Panc1 (cell line): Measurements from ENCODE around the gene ZNF804A. TPM values are rescaled to one million over a fixed set of nuclear protein-coding genes. Genes with fewer than 3 reads are reported as not detected.
A peak's percentile ranks its signal among the peaks of the same experiment; 100 is the strongest.

Experiments
- ATAC-seq: fragments of 200-7000 bp; cut with Tn5 transposase; 2 replicates; pipeline ENCODE4 v1.9.1; 2020; ENCODE audit warnings: mild to moderate bottlenecking, moderate library complexity
- BruUV-seq: library from RNA; stranded (reverse); fragments of 400-500 nt; replicated peaks from 2 replicates; lab custom pipeline; 2021; lab: Mats Ljungman, UMichigan
- CTCF ChIA-PET: fragments of 300-600 bp; sonication (Branson Sonifier 250); formaldehyde crosslinking; loops from one replicate; lab custom pipeline; 2022; ENCODE audit warnings: antibody characterized with exemption; lab: Charles Lee
- POLR2A ChIA-PET: fragments of 300-600 bp; sonication (Branson Sonifier 250); formaldehyde crosslinking; loops from one replicate; lab custom pipeline; 2022; ENCODE audit warnings: antibody characterized with exemption; lab: Charles Lee
- DNase-seq: peaks from one replicate; pipeline ENCODE4 v3.0.0-alpha.2; 2010; ENCODE audit warnings: low read depth, low spot score
- H3K27ac ChIP-seq: 2 replicates; pipeline ENCODE4 v1.5.1; 2011; ENCODE audit warnings: mild to moderate bottlenecking, low read length, inconsistent platforms
- H3K27me3 ChIP-seq: fragments of 200-500 bp; sonication (Bioruptor generic); 2 replicates; pipeline ENCODE4 v1.6.0; 2014; ENCODE audit warnings: low read length, inconsistent platforms; ENCODE audit not compliant: control insufficient read depth, insufficient read depth
- H3K36me3 ChIP-seq: fragments of 200-500 bp; sonication (Bioruptor generic); 2 replicates; pipeline ENCODE4 v1.5.1; 2014; ENCODE audit warnings: inconsistent platforms, mild to moderate bottlenecking, low read length, moderate library complexity; ENCODE audit not compliant: control insufficient read depth, insufficient read depth
- H3K4me1 ChIP-seq: 2 replicates; pipeline ENCODE4 v1.5.1; 2011; ENCODE audit warnings: inconsistent platforms, mild to moderate bottlenecking, low read length, moderate library complexity; ENCODE audit not compliant: control insufficient read depth, insufficient read depth
- H3K4me3 ChIP-seq, 2 experiments: 2 replicates each; pipeline ENCODE4 v1.5.1; 2011 to 2012; ENCODE audit warnings: low read depth in 2 of 2, low read length in 2 of 2, mild to moderate bottlenecking in 2 of 2, inconsistent platforms in 1 of 2, moderate library complexity in 1 of 2
- H3K9me3 ChIP-seq: fragments of 200-500 bp; sonication (Bioruptor generic); 2 replicates; pipeline ENCODE4 v1.5.1; 2014; ENCODE audit warnings: low read depth, mild to moderate bottlenecking, inconsistent platforms, low read length, moderate library complexity; ENCODE audit not compliant: control insufficient read depth, insufficient read depth
- POLR2AphosphoS5 ChIP-seq: IDR thresholded peaks from 2 replicates; pipeline ENCODE4 v1.6.1; 2012; ENCODE audit warnings: mild to moderate bottlenecking, low read depth, low read length, moderate library complexity
- REST ChIP-seq, 2 experiments: IDR thresholded peaks; 2 replicates each; pipeline ENCODE4 v1.6.1; 2011 to 2012; ENCODE audit warnings: low read depth in 2 of 2, control low read depth in 1 of 2, low read length in 1 of 2, mild to moderate bottlenecking in 1 of 2, moderate library complexity in 1 of 2; ENCODE audit not compliant: insufficient read depth in 1 of 2
- SIN3A ChIP-seq: IDR thresholded peaks from 2 replicates; pipeline ENCODE4 v1.6.1; 2012; ENCODE audit warnings: low read depth, mild to moderate bottlenecking, low read length, moderate library complexity, borderline replicate concordance; ENCODE audit not compliant: insufficient read depth
- TCF7L2 ChIP-seq: IDR thresholded peaks from 2 replicates; pipeline ENCODE4 v1.6.1; 2011; ENCODE audit warnings: mild to moderate bottlenecking, low read depth, low read length, inconsistent platforms
- in situ Hi-C: cut with HindIII; loops from 2 replicates; pipeline ENCODE4 v1.10.0; 2016; ENCODE audit warnings: low sequenced_read_pairs, low pct_unique_long_range_greater_than_20kb
- intact Hi-C: fragments of 100-400 bp; cut with micrococcal nuclease; formaldehyde crosslinking; loops from one replicate; pipeline ENCODE4 v1.10.0; 2022; ENCODE audit not compliant: unreplicated experiment
- total RNA-seq: library from RNA; stranded (reverse); gene quantifications from one replicate; pipeline ENCODE4 v1.2.1, GENCODE V29; 2021; ENCODE audit not compliant: unreplicated experiment
- TF ChIP-seq, protein P1 (sequence below): fragments of 450-650 bp; IDR thresholded peaks from 2 replicates; pipeline ENCODE4 v1.5.1; 2017; ENCODE audit warnings: mild to moderate bottlenecking

The ZNF804A gene
- total RNA-seq, 1 experiment from 2014 or later: 2.2 TPM

GRCh38 chr2:184599054-184599871 is 934 bp downstream of the ZNF804A start:
- peak; percentile 24; the same call in 1 of the 2 replicates for ATAC-seq
- POLR2A ChIA-PET: no interaction called here
- peaks cover 9% of the 10 kb centered on the region for H3K4me1 ChIP-seq
- TF ChIP-seq TCF7L2: no peak
- TF ChIP-seq POLR2AphosphoS5: no peak
- TF ChIP-seq, protein P1, sequence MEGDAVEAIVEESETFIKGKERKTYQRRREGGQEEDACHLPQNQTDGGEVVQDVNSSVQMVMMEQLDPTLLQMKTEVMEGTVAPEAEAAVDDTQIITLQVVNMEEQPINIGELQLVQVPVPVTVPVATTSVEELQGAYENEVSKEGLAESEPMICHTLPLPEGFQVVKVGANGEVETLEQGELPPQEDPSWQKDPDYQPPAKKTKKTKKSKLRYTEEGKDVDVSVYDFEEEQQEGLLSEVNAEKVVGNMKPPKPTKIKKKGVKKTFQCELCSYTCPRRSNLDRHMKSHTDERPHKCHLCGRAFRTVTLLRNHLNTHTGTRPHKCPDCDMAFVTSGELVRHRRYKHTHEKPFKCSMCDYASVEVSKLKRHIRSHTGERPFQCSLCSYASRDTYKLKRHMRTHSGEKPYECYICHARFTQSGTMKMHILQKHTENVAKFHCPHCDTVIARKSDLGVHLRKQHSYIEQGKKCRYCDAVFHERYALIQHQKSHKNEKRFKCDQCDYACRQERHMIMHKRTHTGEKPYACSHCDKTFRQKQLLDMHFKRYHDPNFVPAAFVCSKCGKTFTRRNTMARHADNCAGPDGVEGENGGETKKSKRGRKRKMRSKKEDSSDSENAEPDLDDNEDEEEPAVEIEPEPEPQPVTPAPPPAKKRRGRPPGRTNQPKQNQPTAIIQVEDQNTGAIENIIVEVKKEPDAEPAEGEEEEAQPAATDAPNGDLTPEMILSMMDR: no peak
- no peak for TF ChIP-seq SIN3A
- TF ChIP-seq REST (IDR thresholded peaks at IDR 0.05; ENCODE audit: insufficient read depth in 1 of 2, low read depth in 2 of 2, low read length in 1 of 2): no peak
- BruUV-seq: TSS peak; percentile 77
- intact Hi-C loops (no loop called here), in situ Hi-C loops (no loop called here)
- no peaks in the 10 kb centered on the region for H3K27me3 ChIP-seq
- CTCF ChIA-PET: no interaction called here
- H3K9me3 ChIP-seq: no peaks in the 10 kb centered on the region
- DNase-seq: no peak
- no peaks in the 10 kb centered on the region for H3K36me3 ChIP-seq
- H3K4me3 ChIP-seq: peak overlapping the region; percentile 62 to 64
- peak overlapping the region; percentile 72 for H3K27ac ChIP-seq

- Histone ChIP-seq H3K36me3 (no peaks in the 10 kb centered on the region), H3K4me3 (peak overlapping the region; percentile 62 to 64), H3K27me3 (no peaks in the 10 kb centered on the region), H3K4me1 (peaks cover 9% of the 10 kb centered on the region), H3K9me3 (no peaks in the 10 kb centered on the region; the same call in 1 of the 2 replicates), H3K27ac (no peak overlapping the region)
- no peak for DNase-seq
- CTCF ChIA-PET: no interaction called here
- POLR2A ChIA-PET: no interaction called here
- in situ Hi-C loops: no loop called here
- ATAC-seq: no peak
- TF ChIP-seq REST (IDR thresholded peaks at IDR 0.05; ENCODE audit: insufficient read depth in 1 of 2, low read depth in 2 of 2, low read length in 1 of 2) (no peak), TCF7L2 (no peak), SIN3A (no peak), POLR2AphosphoS5 (no peak)
- TF ChIP-seq, protein P1: no peak
- no TSS peak for BruUV-seq
- intact Hi-C loops: no loop called here
These were observed 1.5 kb downstream of the ZNF804A start for GRCh38 chr2:184599872-184600222.
